ENCODE measurements around the gene DEUP1.

DNA sequence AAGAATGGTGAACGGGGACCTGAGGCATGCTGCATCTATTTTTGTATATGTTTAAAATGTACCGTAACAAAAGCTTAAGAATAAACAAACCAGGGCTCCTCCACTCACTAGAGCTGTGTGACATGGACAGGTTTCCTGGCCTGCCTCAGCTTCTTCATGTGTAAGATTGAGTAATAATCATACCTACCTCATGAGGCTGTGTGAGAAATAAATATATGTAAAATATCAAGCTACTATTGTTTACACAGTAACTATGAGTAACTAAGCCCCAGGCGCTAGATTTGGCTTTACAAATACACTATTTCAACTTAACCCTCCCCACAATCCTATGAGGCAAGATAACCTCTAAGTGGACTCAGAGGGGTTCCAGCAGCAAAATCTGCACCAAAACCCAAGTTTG is 146.3 kb downstream of the DEUP1 start:
- TF ChIP-seq, protein P1, sequence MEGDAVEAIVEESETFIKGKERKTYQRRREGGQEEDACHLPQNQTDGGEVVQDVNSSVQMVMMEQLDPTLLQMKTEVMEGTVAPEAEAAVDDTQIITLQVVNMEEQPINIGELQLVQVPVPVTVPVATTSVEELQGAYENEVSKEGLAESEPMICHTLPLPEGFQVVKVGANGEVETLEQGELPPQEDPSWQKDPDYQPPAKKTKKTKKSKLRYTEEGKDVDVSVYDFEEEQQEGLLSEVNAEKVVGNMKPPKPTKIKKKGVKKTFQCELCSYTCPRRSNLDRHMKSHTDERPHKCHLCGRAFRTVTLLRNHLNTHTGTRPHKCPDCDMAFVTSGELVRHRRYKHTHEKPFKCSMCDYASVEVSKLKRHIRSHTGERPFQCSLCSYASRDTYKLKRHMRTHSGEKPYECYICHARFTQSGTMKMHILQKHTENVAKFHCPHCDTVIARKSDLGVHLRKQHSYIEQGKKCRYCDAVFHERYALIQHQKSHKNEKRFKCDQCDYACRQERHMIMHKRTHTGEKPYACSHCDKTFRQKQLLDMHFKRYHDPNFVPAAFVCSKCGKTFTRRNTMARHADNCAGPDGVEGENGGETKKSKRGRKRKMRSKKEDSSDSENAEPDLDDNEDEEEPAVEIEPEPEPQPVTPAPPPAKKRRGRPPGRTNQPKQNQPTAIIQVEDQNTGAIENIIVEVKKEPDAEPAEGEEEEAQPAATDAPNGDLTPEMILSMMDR (IDR thresholded peaks at IDR 0.05), result no peak
- no peak for TF ChIP-seq POLR2A (IDR thresholded peaks at IDR 0.05)
